Neural cell (in vitro differentiated cells): ENCODE results near the gene NFXL1.

Experiments used
- POLR2AphosphoS5 ChIP-seq: IDR thresholded peaks from 2 replicates; pipeline ENCODE4 v1.6.1; 2012
- TAF1 ChIP-seq: IDR thresholded peaks from 2 replicates; pipeline ENCODE4 v1.6.1; 2012; ENCODE audit warnings: low read depth
- TF ChIP-seq, protein P1 (sequence below): fragments of 450-650 bp; IDR thresholded peaks from 2 replicates; pipeline ENCODE4 v1.5.1; 2014; ENCODE audit warnings: antibody characterized with exemption, mild to moderate bottlenecking, moderate library complexity; ENCODE audit not compliant: poor library complexity, severe bottlenecking

DNA sequence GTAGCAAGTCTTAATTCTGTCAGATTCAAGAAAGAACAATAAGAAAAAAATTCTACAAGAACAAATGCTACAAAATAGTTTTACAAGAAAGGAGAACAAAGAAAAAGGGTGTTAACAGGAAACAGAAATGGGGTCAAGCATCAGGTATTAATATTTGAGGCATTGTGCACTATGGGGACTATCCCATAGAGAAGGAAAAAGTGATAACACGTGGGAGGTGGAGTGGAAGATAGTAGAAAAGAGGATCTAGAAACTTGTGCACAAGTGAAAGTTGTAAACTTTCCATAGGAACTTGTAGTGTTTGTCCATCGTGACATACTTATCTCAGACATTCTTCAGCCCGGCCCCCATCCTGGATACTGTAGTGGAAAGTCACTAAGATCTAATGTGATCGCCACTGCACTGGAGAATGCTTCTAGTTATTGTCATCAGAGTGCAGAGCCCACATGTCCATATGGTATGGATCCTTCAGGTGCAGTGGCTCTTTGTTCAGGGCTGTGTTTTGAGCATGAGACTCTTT lies 15.4 kb upstream of the NFXL1 start:
- TF ChIP-seq POLR2AphosphoS5: no peak
- TF ChIP-seq TAF1: no peak
- TF ChIP-seq, protein P1, sequence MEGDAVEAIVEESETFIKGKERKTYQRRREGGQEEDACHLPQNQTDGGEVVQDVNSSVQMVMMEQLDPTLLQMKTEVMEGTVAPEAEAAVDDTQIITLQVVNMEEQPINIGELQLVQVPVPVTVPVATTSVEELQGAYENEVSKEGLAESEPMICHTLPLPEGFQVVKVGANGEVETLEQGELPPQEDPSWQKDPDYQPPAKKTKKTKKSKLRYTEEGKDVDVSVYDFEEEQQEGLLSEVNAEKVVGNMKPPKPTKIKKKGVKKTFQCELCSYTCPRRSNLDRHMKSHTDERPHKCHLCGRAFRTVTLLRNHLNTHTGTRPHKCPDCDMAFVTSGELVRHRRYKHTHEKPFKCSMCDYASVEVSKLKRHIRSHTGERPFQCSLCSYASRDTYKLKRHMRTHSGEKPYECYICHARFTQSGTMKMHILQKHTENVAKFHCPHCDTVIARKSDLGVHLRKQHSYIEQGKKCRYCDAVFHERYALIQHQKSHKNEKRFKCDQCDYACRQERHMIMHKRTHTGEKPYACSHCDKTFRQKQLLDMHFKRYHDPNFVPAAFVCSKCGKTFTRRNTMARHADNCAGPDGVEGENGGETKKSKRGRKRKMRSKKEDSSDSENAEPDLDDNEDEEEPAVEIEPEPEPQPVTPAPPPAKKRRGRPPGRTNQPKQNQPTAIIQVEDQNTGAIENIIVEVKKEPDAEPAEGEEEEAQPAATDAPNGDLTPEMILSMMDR: no peak
